Mucosa of descending colon (tissue), 3 donors: ENCODE results near the gene TLNRD1. TPM values are rescaled to one million over a fixed set of nuclear protein-coding genes. Genes with fewer than 3 reads are reported as not detected.
"Not testable (repeated sequence)": the region's sequence is repeated elsewhere in the genome, so short reads cannot be mapped to it uniquely, and the experiment has no call there.

Experiments used
- ATAC-seq: fragments of 200-7000 bp; cut with Tn5 transposase; one replicate; pipeline ENCODE4 v1.9.1; 2020; ENCODE audit warnings: mild to moderate bottlenecking, moderate library complexity
- DNase-seq, 3 donors: peaks; one replicate each; pipeline ENCODE4 v3.0.0-alpha.2; 2020
- H3K36me3 ChIP-seq: fragments of 200-600 bp; one replicate; pipeline ENCODE4 v1.8.0; 2021; ENCODE audit warnings: low read depth, mild to moderate bottlenecking
- H3K4me1 ChIP-seq: fragments of 200-600 bp; one replicate; pipeline ENCODE4 v1.8.0; 2021; ENCODE audit warnings: low read depth, mild to moderate bottlenecking
- H3K4me3 ChIP-seq: fragments of 200-600 bp; one replicate; pipeline ENCODE4 v1.8.0; 2021; ENCODE audit warnings: mild to moderate bottlenecking
- H3K9me3 ChIP-seq: fragments of 200-600 bp; one replicate; pipeline ENCODE4 v1.8.0; 2021; ENCODE audit warnings: mild to moderate bottlenecking
- CTCF ChIP-seq: fragments of 200-600 bp; IDR thresholded peaks from one replicate; pipeline ENCODE4 v1.8.0; 2022; ENCODE audit warnings: antibody characterized with exemption, mild to moderate bottlenecking
- intact Hi-C, 2 donors: fragments of 100-400 bp; cut with DNase I in 1 of 2; cut with micrococcal nuclease in 1 of 2; formaldehyde crosslinking; loops; one replicate each; pipeline versions ENCODE4 v1.11.0 to v1.11.1; 2022; cut with DNase I, micrococcal nuclease
- long read RNA-seq, 2 donors: library from polyadenylated mRNA; unstranded; transcript quantifications; one replicate each; pipeline ENCODE4 v2.0.0, GENCODE V29; 2019 to 2021
- total RNA-seq, 3 donors: library from RNA; stranded (reverse); fragmentation: NEBNext Ultra II Directional in 2 of 3; extraction: Animal tissue kit (Norgen Biotek cat#: 25700) in 2 of 3; gene quantifications; one replicate each; pipeline versions ENCODE4 v1.2.1 to v1.2.4, GENCODE V29; 2021 to 2023
- donor health status: DM: no; HTN: no; CAD: no; lungs with moderate emphysema.
- donor health status: DM: no; HTN: no; CAD: no.
- donor health status: DM: no; HTN: yes; CAD: no.

TLNRD1 gene
- 10 to 100 TPM; 18.5 to 20.7 (median 18.6) TPM for total RNA-seq
- long read RNA-seq, donor 1, full-length matches to known transcripts: 44 of 44 reads
- long read RNA-seq, donor 1, partial matches to known transcripts: 0 of 44 reads
- long read RNA-seq, donor 1, other reads (novel, unspliced or antisense): 0 of 44 reads
- long read RNA-seq, donor 2: 0 reads

- Histone ChIP-seq H3K4me1 (peaks cover 14% of the 10 kb centered on the region), H3K9me3 (no peaks in the 10 kb centered on the region), H3K36me3 (no peaks in the 10 kb centered on the region), H3K4me3 (peak within 1 kb of the TSS; percentile 72)
- TF ChIP-seq CTCF: no peak
- DNase-seq (peak; percentile 93 to 95 (median 95)), ATAC-seq (peak; percentile 87)
- intact Hi-C loops: no loop called here
Observed at GRCh38 chr15:81000624-81001151, at the start of gene TLNRD1. Gene TLNRD1 (plus strand): TSS chr15:81000923. CDS start chr15:81002272, 1,349 bp downstream.

GRCh38 chr15:80951941-80952340, 48.8 kb upstream of the TLNRD1 start:
- ATAC-seq: no peak
- intact Hi-C loops: no loop called here

GRCh38 chr15:80953001-80953952, 47.4 kb upstream of the TLNRD1 start:
- no peaks in the 10 kb centered on the region for H3K9me3 ChIP-seq
- no peak overlapping the region for H3K4me3 ChIP-seq
- no peak for TF ChIP-seq CTCF
- no peaks in the 10 kb centered on the region for H3K4me1 ChIP-seq
- intact Hi-C loops: no loop called here
- no peak for ATAC-seq
- H3K36me3 ChIP-seq: no peaks in the 10 kb centered on the region
- no peak for DNase-seq

More at GRCh38 chr15:80951941-80952340, 48.8 kb upstream of the TLNRD1 start:
- DNase-seq: no peak
- H3K9me3 ChIP-seq: no peaks in the 10 kb centered on the region
- no peaks in the 10 kb centered on the region for H3K4me1 ChIP-seq
- H3K36me3 ChIP-seq: no peaks in the 10 kb centered on the region
- TF ChIP-seq CTCF: no peak
- no peak overlapping the region for H3K4me3 ChIP-seq

GRCh38 chr15:80953953-80954778, 46.6 kb upstream of the TLNRD1 start:
- ATAC-seq: peak; percentile 13
- TF ChIP-seq CTCF: no peak
- no peak overlapping the region for H3K4me3 ChIP-seq
- H3K4me1 ChIP-seq: no peaks in the 10 kb centered on the region
- no peak for DNase-seq
- intact Hi-C loops: no loop called here
- H3K36me3 ChIP-seq: no peaks in the 10 kb centered on the region
- H3K9me3 ChIP-seq: no peaks in the 10 kb centered on the region

GRCh38 chr15:80955571-80956452, 44.9 kb upstream of the TLNRD1 start:
- H3K4me1 ChIP-seq, ATAC-seq, H3K9me3 ChIP-seq, intact Hi-C loops, H3K36me3 ChIP-seq, H3K4me3 ChIP-seq, DNase-seq: not testable (repeated sequence)
